Kidney (tissue), 14 donors: ENCODE results near the gene HOXD13. TPM values are rescaled to one million over a fixed set of nuclear protein-coding genes. Genes with fewer than 3 reads are reported as not detected.
A peak's percentile ranks its signal among the peaks of the same experiment; 100 is the strongest.

ENCODE experiments used
- DNase-seq, 5 donors: peaks; one replicate each; pipeline ENCODE4 v3.0.0-alpha.2; 2013 to 2020
- FAIRE-seq: peaks from 2 replicates; lab custom pipeline; 2012; peaks lifted over from hg19 to GRCh38; lab: Jason Lieb, UNC
- H3K27ac ChIP-seq, 2 donors: one replicate each; pipeline ENCODE4 v1.7.0; 2013; ENCODE audit warnings: low read depth in 2 of 2, low read length in 2 of 2, inconsistent platforms in 1 of 2
- H3K27me3 ChIP-seq: one replicate; pipeline ENCODE4 v1.7.1; 2013; ENCODE audit warnings: low read length, inconsistent platforms; ENCODE audit not compliant: control insufficient read depth, insufficient read depth
- H3K36me3 ChIP-seq, 3 donors: one replicate each; pipeline versions ENCODE4 v1.7.0 to v1.7.1; 2013; ENCODE audit warnings: low read length in 3 of 3, control low read depth in 1 of 3, inconsistent platforms in 1 of 3; ENCODE audit not compliant: insufficient read depth in 3 of 3, control insufficient read depth in 2 of 3
- H3K4me1 ChIP-seq, 3 donors: one replicate each; pipeline versions ENCODE4 v1.7.0 to v1.7.1; 2013; ENCODE audit warnings: low read length in 3 of 3, inconsistent platforms in 1 of 3, low read depth in 1 of 3; ENCODE audit not compliant: control insufficient read depth in 2 of 3, insufficient read depth in 2 of 3
- H3K4me3 ChIP-seq, 3 donors: one replicate each; pipeline versions ENCODE4 v1.7.0 to v1.8.1; 2013; ENCODE audit warnings: low read length in 3 of 3, control low read depth in 1 of 3, inconsistent platforms in 1 of 3
- H3K9ac ChIP-seq, 3 donors: one replicate each; pipeline versions ENCODE4 v1.7.0 to v1.7.1; 2013; ENCODE audit warnings: low read length in 3 of 3, control low read depth in 1 of 3, inconsistent platforms in 1 of 3
- H3K9me3 ChIP-seq, 3 donors: one replicate each; pipeline versions ENCODE4 v1.7.0 to v1.7.1; 2013; ENCODE audit warnings: low read length in 3 of 3, control low read depth in 1 of 3, inconsistent platforms in 1 of 3; ENCODE audit not compliant: control insufficient read depth in 2 of 3, insufficient read depth in 1 of 3
- intact Hi-C: fragments of 100-400 bp; cut with DNase I; formaldehyde crosslinking; loops from one replicate; pipeline ENCODE4 v1.11.1; 2022
- polyA plus RNA-seq: library from polyadenylated mRNA; stranded (reverse); fragments of 350-450 nt; fragmentation: Illumina TruSeq; extraction: RNeasy Lipid Tissue Mini Kit (QIAGEN cat#74804); gene quantifications from one replicate; pipeline ENCODE4 v1.2.3, GENCODE V29; 2014; ENCODE audit warnings: low read depth, low replicate concordance; ENCODE audit not compliant: insufficient read depth
- total RNA-seq: library from RNA; stranded (reverse); fragmentation: NEBNext Ultra II Directional; extraction: Animal tissue kit (Norgen Biotek cat#: 25700); gene quantifications from one replicate; pipeline ENCODE4 v1.2.1, GENCODE V29; 2021
- TF ChIP-seq, protein P1 (sequence below): IDR thresholded peaks from 3 replicates; pipeline ENCODE4 v1.5.1; 2012; ENCODE audit warnings: mild to moderate bottlenecking, moderate library complexity, borderline replicate concordance; ENCODE audit not compliant: insufficient read depth; ENCODE audit errors: extremely low read depth
- donor health status: control.
- donor health status: control.
- donor health status: control.
- donor health status: control.
- donor health status: control.
- donor health status: DM: yes; HTN: yes; CAD: no.
- donor health status: Normal renal cell carcinoma (clear cell type).

The HOXD13 gene
- total and polyA plus RNA-seq, 2 donors from 2014 or later: not detected

GRCh38 chr2:176097820-176098365 is 5.4 kb downstream of the HOXD13 start:
- no peak for DNase-seq
- H3K4me1 ChIP-seq: peaks cover 0 to 9% (median 5%) of the 10 kb centered on the region in 3 donors
- TF ChIP-seq, protein P1, sequence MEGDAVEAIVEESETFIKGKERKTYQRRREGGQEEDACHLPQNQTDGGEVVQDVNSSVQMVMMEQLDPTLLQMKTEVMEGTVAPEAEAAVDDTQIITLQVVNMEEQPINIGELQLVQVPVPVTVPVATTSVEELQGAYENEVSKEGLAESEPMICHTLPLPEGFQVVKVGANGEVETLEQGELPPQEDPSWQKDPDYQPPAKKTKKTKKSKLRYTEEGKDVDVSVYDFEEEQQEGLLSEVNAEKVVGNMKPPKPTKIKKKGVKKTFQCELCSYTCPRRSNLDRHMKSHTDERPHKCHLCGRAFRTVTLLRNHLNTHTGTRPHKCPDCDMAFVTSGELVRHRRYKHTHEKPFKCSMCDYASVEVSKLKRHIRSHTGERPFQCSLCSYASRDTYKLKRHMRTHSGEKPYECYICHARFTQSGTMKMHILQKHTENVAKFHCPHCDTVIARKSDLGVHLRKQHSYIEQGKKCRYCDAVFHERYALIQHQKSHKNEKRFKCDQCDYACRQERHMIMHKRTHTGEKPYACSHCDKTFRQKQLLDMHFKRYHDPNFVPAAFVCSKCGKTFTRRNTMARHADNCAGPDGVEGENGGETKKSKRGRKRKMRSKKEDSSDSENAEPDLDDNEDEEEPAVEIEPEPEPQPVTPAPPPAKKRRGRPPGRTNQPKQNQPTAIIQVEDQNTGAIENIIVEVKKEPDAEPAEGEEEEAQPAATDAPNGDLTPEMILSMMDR: no peak
- H3K9me3 ChIP-seq: no peaks in the 10 kb centered on the region
- no peaks in the 10 kb centered on the region for H3K36me3 ChIP-seq
- no peak overlapping the region for H3K27ac ChIP-seq
- H3K9ac ChIP-seq: no peak overlapping the region
- no peak for FAIRE-seq
- peaks cover 75% of the 10 kb centered on the region for H3K27me3 ChIP-seq
- intact Hi-C loops: loop anchor here (10.0 kb wide), 1 partner anchor 413 kb away; no protein-coding TSS in a partner anchor
- peak overlapping the region in 1 of 3 donors; percentile 32 for H3K4me3 ChIP-seq

GRCh38 chr2:176098366-176099158 is 6.0 kb downstream of the HOXD13 start:
- DNase-seq: peak; percentile 59 to 83 (median 67)
- no peak for FAIRE-seq
- H3K4me1 ChIP-seq: peaks cover 0 to 7% (median 5%) of the 10 kb centered on the region in 3 donors

DNA sequence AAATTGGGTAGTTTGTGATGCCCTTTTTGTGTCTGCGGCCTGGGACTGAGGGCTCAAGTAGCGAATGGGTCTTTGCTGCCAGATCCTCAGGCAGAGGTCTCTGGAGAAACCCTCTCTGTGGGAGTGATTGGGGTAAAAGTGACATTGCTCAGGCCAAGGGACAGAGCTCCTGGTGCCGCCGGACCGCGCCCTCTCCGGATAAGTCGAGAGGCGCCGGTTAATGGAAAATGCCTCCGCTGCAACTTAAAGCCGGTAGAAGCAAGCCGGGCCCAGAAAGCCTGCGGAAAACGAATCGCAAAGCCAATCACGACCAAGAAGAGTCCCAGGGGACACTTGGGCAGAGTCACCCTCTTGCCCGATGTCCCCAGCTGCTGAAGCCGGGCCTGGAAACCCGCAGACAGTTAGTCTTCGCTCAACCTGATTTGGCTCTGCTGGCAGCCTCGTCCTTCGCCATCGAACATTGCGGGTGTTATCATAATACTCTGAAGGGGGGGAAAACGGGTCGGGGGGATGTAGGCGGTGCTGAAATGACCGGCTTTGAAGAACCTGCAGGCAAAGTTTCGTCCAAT is 6.7 kb downstream of the HOXD13 start:
- H3K36me3 ChIP-seq: no peaks in the 10 kb centered on the region
- H3K9ac ChIP-seq: no peak overlapping the region
- intact Hi-C loops: loop anchor here (10.0 kb wide), 1 partner anchor 414 kb away; no protein-coding TSS in a partner anchor
- H3K27me3 ChIP-seq: peaks cover 68% of the 10 kb centered on the region
- FAIRE-seq (no peak), DNase-seq (peak in 1 of 5 donors; percentile 44)
- peak overlapping the region in 1 of 3 donors; percentile 6 for H3K4me3 ChIP-seq
- H3K9me3 ChIP-seq: no peaks in the 10 kb centered on the region
- H3K4me1 ChIP-seq: peaks cover 0 to 7% (median 5%) of the 10 kb centered on the region in 3 donors
- TF ChIP-seq, protein P1: no peak
- no peak overlapping the region for H3K27ac ChIP-seq

More at GRCh38 chr2:176098366-176099158, 6.0 kb downstream of the HOXD13 start:
- H3K36me3 ChIP-seq: no peaks in the 10 kb centered on the region
- H3K27me3 ChIP-seq: peaks cover 75% of the 10 kb centered on the region
- H3K27ac ChIP-seq: no peak overlapping the region
- intact Hi-C loops: loop anchor here (10.0 kb wide), 1 partner anchor 414 kb away; no protein-coding TSS in a partner anchor
- H3K4me3 ChIP-seq: no peak overlapping the region
- no peaks in the 10 kb centered on the region for H3K9me3 ChIP-seq
- H3K9ac ChIP-seq: no peak overlapping the region
- TF ChIP-seq, protein P1: no peak
